HG03460 (cell line): Measurements from ENCODE around the gene TPRA1.
A peak's percentile ranks its signal among the peaks of the same experiment; 100 is the strongest.

Source experiments
- ATAC-seq: cut with Tn5 transposase; IDR thresholded peaks from one replicate; pipeline ENCODE4 v1.9.1; 2021; ENCODE audit not compliant: unreplicated experiment

TPRA1 gene

GRCh38 chr3:127590593-127591465 is at the start of gene TPRA1:
TSS of gene TPRA1 (minus strand) at chr3:127590733. CDS start at chr3:127580146, 10,587 bp downstream.
- ATAC-seq = peak; percentile 69

- ATAC-seq = no peak
These were observed 49.5 kb upstream of the TPRA1 start for GRCh38 chr3:127640042-127640355.

- ATAC-seq = no peak
These were observed 48.9 kb upstream of the TPRA1 start for GRCh38 chr3:127639173-127640041.

- no peak for ATAC-seq
These were observed 47.4 kb upstream of the TPRA1 start for GRCh38 chr3:127637971-127638370.

- no peak for ATAC-seq
These were observed 47.0 kb upstream of the TPRA1 start for GRCh38 chr3:127637546-127637945.

GRCh38 chr3:127634653-127635052 is 44.1 kb upstream of the TPRA1 start:
- no peak for ATAC-seq

- ATAC-seq = no peak
These were observed 41.7 kb upstream of the TPRA1 start for GRCh38 chr3:127632035-127632820.

GRCh38 chr3:127630811-127631714 is 40.5 kb upstream of the TPRA1 start:
- no peak for ATAC-seq

- no peak for ATAC-seq
These were observed 39.2 kb upstream of the TPRA1 start for GRCh38 chr3:127629467-127630403.

- no peak for ATAC-seq
These were observed 38.4 kb upstream of the TPRA1 start, which contains the start of gene PODXL2 for GRCh38 chr3:127628788-127629466. TSS of gene PODXL2 (plus strand) at chr3:127629185. CDS start at chr3:127629220, 35 bp downstream.

GRCh38 chr3:127628426-127628787 is 37.9 kb upstream of the TPRA1 start:
- no peak for ATAC-seq

GRCh38 chr3:127625821-127626220 is 35.3 kb upstream of the TPRA1 start:
- ATAC-seq = no peak

GRCh38 chr3:127624063-127624462 is 33.5 kb upstream of the TPRA1 start:
- no peak for ATAC-seq

- ATAC-seq = no peak
These were observed 32.4 kb upstream of the TPRA1 start for GRCh38 chr3:127622772-127623576.

GRCh38 chr3:127622031-127622430 is 31.5 kb upstream of the TPRA1 start:
- ATAC-seq = no peak

- ATAC-seq = no peak
These were observed 30.3 kb upstream of the TPRA1 start for GRCh38 chr3:127620637-127621375.

- no peak for ATAC-seq
These were observed 28.4 kb upstream of the TPRA1 start for GRCh38 chr3:127618891-127619290.
